Ramos (cell line): ENCODE measurements around the gene STARD3NL.
"Not testable (repeated sequence)": the region's sequence is repeated elsewhere in the genome, so short reads cannot be mapped to it uniquely, and the experiment has no call there.

ENCODE experiments used
- in situ Hi-C: fragments of 300-500 bp; cut with MboI; formaldehyde crosslinking; loops from one replicate; pipeline ENCODE4 v1.14.3; 2022; ENCODE audit warnings: low sequenced_read_pairs; ENCODE audit not compliant: unreplicated experiment

STARD3NL gene, protein sequence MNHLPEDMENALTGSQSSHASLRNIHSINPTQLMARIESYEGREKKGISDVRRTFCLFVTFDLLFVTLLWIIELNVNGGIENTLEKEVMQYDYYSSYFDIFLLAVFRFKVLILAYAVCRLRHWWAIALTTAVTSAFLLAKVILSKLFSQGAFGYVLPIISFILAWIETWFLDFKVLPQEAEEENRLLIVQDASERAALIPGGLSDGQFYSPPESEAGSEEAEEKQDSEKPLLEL

DNA sequence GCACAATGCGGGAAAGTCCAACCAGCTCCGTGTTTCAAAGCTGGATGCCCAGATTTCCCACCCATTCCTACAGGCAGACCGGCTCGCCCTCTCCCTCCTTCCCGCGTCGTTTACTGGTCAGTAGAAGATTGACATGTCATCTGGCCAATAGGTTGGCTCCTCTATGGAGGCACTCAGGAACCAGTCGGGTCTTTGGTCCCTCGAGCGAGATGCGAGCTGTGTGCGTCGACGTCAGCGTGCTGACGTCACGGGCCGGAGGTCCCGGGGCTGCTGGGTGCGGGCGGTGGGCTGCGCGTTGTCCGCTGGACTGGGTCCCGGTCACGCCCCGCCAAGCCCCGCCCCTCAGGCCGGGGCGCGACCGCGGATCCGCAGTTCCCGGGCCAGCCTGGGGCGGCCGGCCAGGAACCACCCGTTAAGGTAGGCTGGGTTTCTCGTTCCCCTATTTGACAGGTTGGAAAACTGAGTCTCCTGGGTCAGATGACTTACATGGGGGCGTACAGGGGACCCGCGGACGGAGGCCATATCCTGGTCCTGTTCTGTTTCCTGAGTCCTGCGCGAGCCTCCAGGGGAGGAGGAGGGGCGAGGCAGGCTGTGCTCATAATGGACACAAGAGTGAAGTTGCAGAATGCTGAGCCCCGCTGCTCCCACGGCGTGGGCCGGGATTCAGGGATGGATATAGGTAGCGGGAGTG lies at the start of gene STARD3NL:
STARD3NL (plus strand) TSS at position 242 of the 691 bp plus-strand sequence. CDS start 29,260 bp downstream, outside the sequence.
- in situ Hi-C loops, result no loop called here

DNA sequence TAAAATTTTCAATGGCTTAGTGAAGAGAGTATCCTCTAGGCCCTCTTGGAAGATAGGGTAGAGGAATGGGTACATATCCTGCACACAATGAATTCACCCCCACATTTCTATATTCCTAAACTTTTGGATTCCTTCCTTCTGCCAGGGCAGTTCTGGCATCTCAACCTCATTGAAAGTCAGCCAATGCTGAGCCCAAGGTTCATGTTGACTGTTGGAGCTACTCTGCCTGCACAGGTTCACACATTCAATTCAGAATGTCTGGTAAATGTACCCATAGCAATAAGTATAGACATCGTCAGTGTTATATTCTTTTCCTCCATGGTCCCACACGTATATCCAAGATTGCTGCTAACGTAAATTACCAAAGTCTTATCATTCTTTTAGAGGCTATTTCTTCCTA lies 48.9 kb upstream of the STARD3NL start:
- in situ Hi-C loops, result no loop called here

- in situ Hi-C loops, result no loop called here
Measured at GRCh38 chr7:38129579-38129978, 48.5 kb upstream of the STARD3NL start.

DNA sequence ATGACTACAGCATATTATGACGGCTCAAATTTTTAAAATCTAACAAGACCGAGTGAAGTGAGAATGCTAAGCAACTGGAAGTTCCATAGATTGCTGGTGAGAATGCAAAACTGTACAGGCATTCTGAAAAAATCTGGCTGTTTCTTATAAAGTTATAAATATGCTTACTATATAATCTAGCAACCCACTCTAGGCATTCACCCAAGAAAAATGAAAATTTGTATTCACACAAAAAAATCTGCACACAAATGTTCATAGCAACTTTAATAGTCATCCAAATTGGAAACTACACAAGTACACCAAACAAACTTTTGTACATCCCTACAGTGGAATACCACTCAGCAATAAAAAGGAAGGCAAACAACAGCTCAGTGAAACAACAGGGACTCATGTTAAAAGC lies 39.9 kb upstream of the STARD3NL start:
- in situ Hi-C loops, result no loop called here

- in situ Hi-C loops, result no loop called here
Measured at GRCh38 chr7:38141187-38141586, 36.9 kb upstream of the STARD3NL start.

DNA sequence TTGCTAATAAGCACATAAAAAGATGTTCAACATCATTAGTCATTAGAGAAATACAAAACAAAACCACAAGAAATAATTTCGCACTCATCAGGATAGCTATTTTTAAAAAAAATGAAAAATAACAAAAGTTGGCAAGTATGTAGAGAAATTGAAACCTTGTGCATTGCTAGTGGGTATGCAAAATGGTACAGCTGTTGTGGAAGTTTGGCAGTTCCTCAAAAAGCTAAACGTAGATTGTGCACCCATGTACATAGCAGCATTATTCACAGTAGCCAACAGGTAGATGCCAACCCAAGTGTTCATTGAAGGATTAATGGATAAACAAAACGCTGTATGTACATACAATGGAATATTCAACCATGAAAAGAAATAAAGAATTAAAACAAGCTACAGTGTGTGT lies 35.3 kb upstream of the STARD3NL start:
- in situ Hi-C loops, result no loop called here

DNA sequence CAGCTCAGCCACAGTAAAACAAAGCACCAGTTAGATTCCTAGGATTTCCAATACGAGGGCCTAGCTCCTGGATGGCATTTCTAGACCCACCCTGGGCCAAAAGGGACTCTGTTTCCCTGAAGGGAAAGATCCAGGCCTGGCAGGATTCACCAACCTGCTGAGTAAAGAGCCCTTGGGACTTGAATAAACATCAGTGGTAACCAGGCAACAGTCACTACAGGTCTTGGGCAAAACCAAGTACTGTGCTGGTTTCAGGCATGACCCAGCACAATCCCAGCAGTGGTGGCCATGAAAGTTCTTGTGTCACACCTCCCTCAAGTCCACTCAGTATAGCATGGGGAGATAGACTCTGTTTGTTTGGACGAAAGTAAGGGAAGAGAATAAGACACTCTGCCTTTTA lies 31.0 kb upstream of the STARD3NL start:
- in situ Hi-C loops, result no loop called here

GRCh38 chr7:38151556-38151955 lies 26.5 kb upstream of the STARD3NL start:
- in situ Hi-C loops, result no loop called here

DNA sequence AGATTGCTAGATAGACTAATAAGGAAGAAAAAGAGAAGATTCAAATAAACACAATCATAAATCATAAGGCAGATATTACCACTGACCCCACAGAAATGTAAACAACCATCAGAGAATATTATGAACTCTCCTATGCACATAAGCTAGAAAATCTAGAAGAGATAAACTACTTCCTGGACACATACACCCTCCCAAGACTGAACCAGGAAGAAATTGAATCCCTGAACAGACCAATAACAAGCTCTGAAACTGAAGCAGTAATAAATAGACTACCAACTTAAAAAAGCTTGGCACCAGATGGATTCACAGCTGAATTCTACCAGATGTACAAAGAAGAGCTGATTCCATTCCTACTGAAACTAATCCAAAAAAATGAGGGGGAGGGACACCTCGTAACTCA lies 24.5 kb upstream of the STARD3NL start:
- in situ Hi-C loops, result no loop called here

DNA sequence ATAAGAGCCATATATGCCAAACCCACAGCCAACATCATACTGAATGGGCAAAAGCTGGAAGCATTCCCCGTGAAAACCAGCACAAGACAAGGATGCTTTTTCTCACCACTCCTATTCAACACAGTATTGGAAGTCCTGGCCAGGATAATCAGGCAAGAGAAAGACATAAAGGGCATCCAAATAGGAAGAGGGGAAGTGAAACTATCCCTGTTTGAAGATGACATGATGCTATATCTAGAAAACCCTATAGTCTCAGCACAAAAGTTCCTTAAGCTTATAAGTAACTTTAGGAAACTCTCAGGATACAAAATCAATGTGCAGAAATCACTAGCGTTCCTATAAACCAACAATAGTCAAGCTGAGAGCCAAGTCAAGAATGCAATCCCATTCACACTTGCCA lies 23.8 kb upstream of the STARD3NL start:
- in situ Hi-C loops, result no loop called here

- in situ Hi-C loops, result no loop called here
Measured at GRCh38 chr7:38160003-38160571, 18.0 kb upstream of the STARD3NL start.

DNA sequence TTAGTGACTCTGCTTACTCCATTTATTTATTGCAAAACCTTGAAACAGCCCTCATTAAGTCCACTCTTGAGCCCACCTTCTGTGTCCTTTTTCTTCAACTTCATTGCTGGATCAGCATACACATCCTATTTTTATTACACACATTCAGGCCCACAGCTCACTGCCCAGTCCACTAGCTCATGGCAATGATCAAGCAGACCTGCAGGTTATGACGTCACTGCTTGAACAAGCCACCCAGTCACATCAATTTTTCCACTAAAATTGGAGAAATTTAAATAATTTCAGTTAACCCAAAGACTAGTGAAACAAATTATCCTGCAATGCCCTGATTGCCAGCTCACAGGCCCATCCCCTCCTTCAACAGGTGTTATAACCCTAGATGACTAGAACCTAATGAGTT lies 16.0 kb upstream of the STARD3NL start:
- in situ Hi-C loops, result no loop called here

- in situ Hi-C loops, result no loop called here
Measured at GRCh38 chr7:38163671-38164070, 14.4 kb upstream of the STARD3NL start.

DNA sequence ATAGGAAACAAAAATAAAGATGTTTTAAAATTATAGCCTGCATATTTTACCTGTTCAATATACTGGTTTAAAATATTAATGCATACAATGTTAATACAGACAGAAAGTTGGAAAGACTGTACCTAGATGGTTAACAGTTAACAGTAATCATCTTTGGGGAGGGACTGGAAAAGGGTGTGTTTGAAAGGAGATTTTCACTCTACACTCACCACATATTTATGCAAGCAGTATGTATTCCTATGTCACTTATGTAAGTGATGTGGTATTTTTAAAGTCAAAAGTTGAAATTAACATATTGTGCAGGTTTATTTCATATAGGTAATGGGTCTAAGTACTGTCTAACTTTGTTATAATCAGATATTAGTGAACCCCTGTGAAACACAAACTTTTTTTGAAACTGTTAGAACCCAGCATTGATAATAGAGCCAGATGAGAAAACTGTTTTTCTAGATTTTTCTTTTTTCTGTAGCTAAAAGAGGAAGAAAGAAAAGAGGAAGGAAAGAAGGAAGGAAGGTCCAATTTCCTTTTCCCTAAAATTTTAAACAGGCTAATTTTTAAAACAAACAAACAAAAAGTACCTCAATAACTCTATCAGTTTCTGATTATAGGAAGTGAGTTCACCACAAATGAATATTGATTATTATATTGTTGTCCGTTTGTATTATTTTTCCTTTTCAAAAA lies 9.0 kb upstream of the STARD3NL start:
- in situ Hi-C loops, result no loop called here

DNA sequence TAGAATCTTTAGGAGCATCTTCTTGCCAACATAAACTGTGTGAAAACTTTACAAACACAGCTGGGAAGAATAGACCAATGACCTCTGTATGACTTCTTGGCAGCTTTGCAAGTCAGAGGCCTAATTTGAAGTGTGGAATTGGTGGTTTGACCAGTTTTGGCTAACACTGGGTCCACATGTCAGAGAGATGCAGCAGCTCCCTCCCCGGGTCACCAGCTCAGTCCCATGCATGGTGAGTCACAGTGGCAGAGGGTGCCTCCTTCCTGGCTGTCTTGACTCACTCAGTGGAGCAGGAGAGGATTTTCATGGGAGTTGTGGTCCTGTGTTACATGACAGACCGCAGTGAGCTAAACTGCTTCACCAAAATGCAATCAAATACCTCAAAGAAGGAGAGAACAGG lies 8.2 kb upstream of the STARD3NL start:
- in situ Hi-C loops, result no loop called here

- in situ Hi-C loops, result no loop called here
Measured at GRCh38 chr7:38171623-38172391, 6.2 kb upstream of the STARD3NL start.

DNA sequence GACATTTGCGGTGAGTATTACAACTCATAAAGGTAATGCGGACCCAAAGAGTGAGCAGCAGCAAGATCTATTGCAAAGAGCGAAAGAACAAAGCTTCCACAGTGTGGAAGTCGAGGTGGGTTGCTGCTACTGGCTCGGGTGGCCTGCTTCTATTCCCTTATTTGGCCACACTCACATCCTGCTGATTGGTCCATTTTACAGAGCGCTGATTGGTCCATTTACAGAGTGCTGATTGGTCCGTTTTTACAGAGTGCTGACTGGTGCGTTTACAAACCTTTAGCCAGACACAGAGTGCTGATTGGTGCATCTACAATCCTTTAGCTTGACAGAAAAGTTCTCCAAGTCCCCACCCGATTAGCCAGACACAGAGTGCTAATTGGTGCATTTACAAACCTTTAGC lies 2.5 kb upstream of the STARD3NL start:
- in situ Hi-C loops, result not testable (repeated sequence)

DNA sequence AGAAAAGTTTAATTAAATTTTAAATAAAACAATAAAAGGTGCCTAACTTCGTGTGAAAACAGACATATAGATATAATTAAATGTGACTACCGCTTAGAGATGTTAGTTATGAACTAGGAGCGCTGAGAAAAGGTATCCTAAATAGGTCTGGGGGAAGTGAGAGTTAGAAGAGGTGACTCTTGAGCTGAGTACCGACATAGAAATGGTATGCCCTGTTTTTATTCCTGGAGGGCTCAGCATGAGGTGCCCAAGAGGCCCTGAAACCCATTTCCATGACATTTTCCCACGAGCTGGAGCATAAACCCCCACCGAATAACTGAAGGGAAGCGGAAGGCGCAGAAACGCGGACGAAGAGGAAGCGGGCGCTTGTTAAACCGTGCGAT lies 433 bp upstream of the STARD3NL start:
- in situ Hi-C loops, result no loop called here

DNA sequence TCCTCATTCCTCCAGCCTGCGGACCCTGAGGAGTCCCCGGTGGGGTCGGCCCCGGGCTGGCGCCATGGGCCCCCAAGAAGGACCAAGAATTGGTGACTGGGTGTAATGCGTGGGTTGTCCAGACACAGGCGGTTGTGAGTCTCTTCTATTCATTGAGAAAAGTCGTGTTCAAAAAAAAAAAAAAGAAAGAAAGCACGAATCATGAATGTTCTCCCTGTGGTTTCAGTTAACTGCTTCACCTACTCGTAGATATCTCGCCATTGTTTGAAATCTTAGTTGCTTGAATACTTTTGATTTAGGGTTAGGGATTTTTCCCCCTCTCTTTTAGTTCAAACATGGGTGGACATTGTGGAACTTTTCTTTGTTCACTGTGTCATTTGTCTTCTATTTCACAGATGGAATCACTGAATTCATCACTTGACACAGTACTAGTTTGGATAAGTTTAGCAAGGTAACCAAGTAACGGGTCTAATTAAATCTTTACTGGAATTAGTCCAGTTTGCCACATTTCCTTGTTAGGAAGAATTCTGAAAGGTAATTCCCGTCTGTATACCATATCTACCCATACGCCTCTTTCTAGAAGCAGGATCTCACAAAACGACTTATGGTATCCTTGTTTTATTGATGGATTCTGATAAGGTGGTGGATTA lies 775 bp downstream of the STARD3NL start:
- in situ Hi-C loops, result no loop called here

DNA sequence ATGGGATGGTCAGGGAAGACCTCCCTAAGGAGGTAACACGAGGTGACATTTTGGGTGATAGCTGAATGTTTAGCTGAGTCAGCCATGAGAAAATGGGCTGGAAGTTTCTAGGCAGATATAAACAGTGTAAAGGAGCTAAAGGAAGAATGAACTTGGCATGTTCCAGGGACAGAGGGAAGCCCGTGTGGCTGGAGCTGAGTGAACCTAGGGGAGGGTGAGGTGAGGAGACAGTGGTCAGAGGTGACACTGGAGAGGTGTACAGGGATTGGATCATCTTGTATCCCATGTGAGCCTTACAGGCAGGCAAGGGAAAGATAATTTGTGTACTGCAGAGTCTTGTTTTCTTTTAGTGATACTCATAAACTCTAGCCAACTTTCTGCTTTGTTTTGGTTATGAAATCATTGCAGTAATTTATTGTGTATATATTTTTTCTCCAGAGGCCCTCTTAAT lies 1.8 kb downstream of the STARD3NL start:
- in situ Hi-C loops, result no loop called here
